IMR-90 (cell line): Measurements from ENCODE around the gene TMEM145. TPM values are rescaled to one million over a fixed set of nuclear protein-coding genes. Genes with fewer than 3 reads are reported as not detected.

Source experiments
- ATAC-seq: fragments of 200-7000 bp; cut with Tn5 transposase; 2 replicates; pipeline ENCODE4 v1.9.1; 2020; ENCODE audit warnings: low read depth, mild to moderate bottlenecking, moderate library complexity
- BruUV-seq: library from RNA; stranded (reverse); fragments of 400-500 nt; replicated peaks from 2 replicates; lab custom pipeline; 2021; lab: Mats Ljungman, UMichigan
- CTCF ChIA-PET: fragments of 300-600 bp; formaldehyde crosslinking; extraction: SDS; loops from one replicate; lab custom pipeline; 2021; ENCODE audit warnings: antibody characterized with exemption; lab: Yijun Ruan, JAX
- POLR2A ChIA-PET: fragments of 300-600 bp; sonication (Branson Sonifier 250); formaldehyde crosslinking; loops from one replicate; lab custom pipeline; 2022; ENCODE audit warnings: antibody characterized with exemption; ENCODE audit not compliant: unreplicated experiment; lab: Charles Lee
- DNase-seq: peaks from one replicate; pipeline ENCODE4 v3.0.0; 2013
- H2AFZ ChIP-seq: replicated peaks from 2 replicates; pipeline ENCODE3; 2013; ENCODE audit warnings: low read length, mild to moderate bottlenecking; ENCODE audit not compliant: poor library complexity
- H2AK5ac ChIP-seq: 2 replicates; pipeline ENCODE4 v1.6.1; 2013; ENCODE audit warnings: low read depth, low read length, inconsistent platforms
- H2AK9ac ChIP-seq: replicated peaks from 2 replicates; pipeline ENCODE3; 2013; ENCODE audit warnings: mild to moderate bottlenecking, low read depth, low read length, moderate library complexity; ENCODE audit not compliant: poor library complexity
- H2BK120ac ChIP-seq: 2 replicates; pipeline ENCODE4 v1.6.1; 2013; ENCODE audit warnings: low read depth, low read length, inconsistent platforms
- H2BK15ac ChIP-seq: 3 replicates; pipeline ENCODE4 v1.6.1; 2013; ENCODE audit warnings: low read depth, low read length, inconsistent platforms
- H2BK20ac ChIP-seq: 2 replicates; pipeline ENCODE4 v1.6.1; 2013; ENCODE audit warnings: low read depth, mild to moderate bottlenecking, inconsistent platforms, low read length, moderate library complexity
- H2BK5ac ChIP-seq: 2 replicates; pipeline ENCODE4 v1.6.1; 2013; ENCODE audit warnings: mild to moderate bottlenecking, low read depth, low read length, inconsistent platforms; ENCODE audit not compliant: poor library complexity, severe bottlenecking
- H3K14ac ChIP-seq: replicated peaks from 2 replicates; pipeline ENCODE4 v1.6.1; 2013; ENCODE audit warnings: low read depth, low read length, inconsistent platforms
- H3K18ac ChIP-seq: 2 replicates; pipeline ENCODE4 v1.6.1; 2013; ENCODE audit warnings: low read depth, low read length, control low read depth
- H3K23ac ChIP-seq: 2 replicates; pipeline ENCODE4 v1.6.1; 2013; ENCODE audit warnings: low read depth, low read length, inconsistent platforms
- H3K27ac ChIP-seq: 2 replicates; pipeline ENCODE4 v1.5.1; 2013; ENCODE audit warnings: mild to moderate bottlenecking, control low read depth, low read length; ENCODE audit not compliant: insufficient read depth
- H3K27me3 ChIP-seq: 2 replicates; pipeline ENCODE4 v1.6.1; 2013; ENCODE audit warnings: low read length; ENCODE audit not compliant: control insufficient read depth, insufficient read depth
- H3K36me3 ChIP-seq: 2 replicates; pipeline ENCODE4 v1.6.1; 2013; ENCODE audit warnings: low read length, mixed read lengths; ENCODE audit not compliant: control insufficient read depth, insufficient read depth
- H3K4ac ChIP-seq: 2 replicates; pipeline ENCODE4 v1.6.1; 2013; ENCODE audit warnings: low read depth, low read length, inconsistent platforms
- H3K4me1 ChIP-seq: 2 replicates; pipeline ENCODE4 v1.6.1; 2013; ENCODE audit warnings: low read length, mixed read lengths; ENCODE audit not compliant: control insufficient read depth, insufficient read depth
- H3K4me2 ChIP-seq: 2 replicates; pipeline ENCODE4 v1.6.1; 2013; ENCODE audit warnings: low read depth, mild to moderate bottlenecking, control low read depth, low read length, moderate library complexity
- H3K4me3 ChIP-seq: 2 replicates; pipeline ENCODE4 v1.5.1; 2013; ENCODE audit warnings: low read depth, mild to moderate bottlenecking, control low read depth, low read length, moderate library complexity; ENCODE audit not compliant: insufficient read depth
- H3K56ac ChIP-seq: 2 replicates; pipeline ENCODE4 v1.6.1; 2013; ENCODE audit warnings: low read length, inconsistent platforms; ENCODE audit not compliant: insufficient read depth; ENCODE audit errors: extremely low read depth
- H3K79me1 ChIP-seq, 2 experiments: 2 replicates each; pipeline ENCODE4 v1.6.1; 2013; ENCODE audit warnings: low read length in 2 of 2, inconsistent platforms in 1 of 2, low read depth in 1 of 2
- H3K9ac ChIP-seq: 2 replicates; pipeline ENCODE4 v1.6.1; 2013; ENCODE audit warnings: low read depth, low read length, control low read depth
- H3K9me1 ChIP-seq: 2 replicates; pipeline ENCODE4 v1.6.1; 2013; ENCODE audit warnings: low read length, inconsistent platforms; ENCODE audit not compliant: insufficient read depth
- H3K9me3 ChIP-seq: 2 replicates; pipeline ENCODE4 v1.6.1; 2013; ENCODE audit warnings: low read length; ENCODE audit not compliant: control insufficient read depth, insufficient read depth
- H4K20me1 ChIP-seq: 2 replicates; pipeline ENCODE4 v1.6.1; 2013; ENCODE audit warnings: low read length, inconsistent platforms; ENCODE audit not compliant: insufficient read depth
- H4K5ac ChIP-seq: 2 replicates; pipeline ENCODE4 v1.6.1; 2013; ENCODE audit warnings: mild to moderate bottlenecking, low read depth, low read length, control low read depth
- H4K8ac ChIP-seq, 2 experiments: 2 replicates each; pipeline ENCODE4 v1.6.1; 2013; ENCODE audit warnings: low read depth in 2 of 2, low read length in 2 of 2, control low read depth in 1 of 2, inconsistent platforms in 1 of 2
- H4K91ac ChIP-seq: 2 replicates; pipeline ENCODE4 v1.6.1; 2013; ENCODE audit warnings: low read depth, low read length, inconsistent platforms; ENCODE audit not compliant: insufficient read depth
- CEBPB ChIP-seq: IDR thresholded peaks from 2 replicates; pipeline ENCODE4 v1.6.1; 2012; ENCODE audit warnings: low read depth, low read length, improper control_type of control experiment
- CTCF ChIP-seq: conservative IDR thresholded peaks from 2 replicates; pipeline ENCODE4 v1.5.1; 2012; ENCODE audit warnings: mild to moderate bottlenecking, low read depth, low read length, improper control_type of control experiment
- ELK1 ChIP-seq: fragments of 150-350 bp; IDR thresholded peaks from 2 replicates; pipeline ENCODE4 v1.6.1; 2016; ENCODE audit warnings: low read depth, mild to moderate bottlenecking, low read length, moderate library complexity, borderline replicate concordance
- MAFK ChIP-seq: IDR thresholded peaks from 2 replicates; pipeline ENCODE4 v1.6.1; 2012; ENCODE audit warnings: low read depth, low read length, improper control_type of control experiment
- MAZ ChIP-seq: IDR thresholded peaks from 2 replicates; pipeline ENCODE4 v1.6.1; 2012; ENCODE audit warnings: low read depth, mild to moderate bottlenecking, low read length, improper control_type of control experiment, moderate library complexity, borderline replicate concordance
- RAD21 ChIP-seq: IDR thresholded peaks from 2 replicates; pipeline ENCODE4 v1.6.1; 2012; ENCODE audit warnings: low read length, improper control_type of control experiment
- RFX5 ChIP-seq: IDR thresholded peaks from 2 replicates; pipeline ENCODE4 v1.8.0; 2012; ENCODE audit warnings: low read depth, mild to moderate bottlenecking, low read length, moderate library complexity
- WGBS, 2 experiments: methylation state at CpG; one replicate each; pipeline versions ENCODE4 v1.1.5 to v1.1.7; 2013; ENCODE audit warnings: missing lambda C conversion rate in 2 of 2; ENCODE audit not compliant: insufficient read length in 1 of 2; ENCODE audit errors: extremely low coverage in 2 of 2; 5-methylcytosine and 5-hydroxymethylcytosine counted together
- dilution Hi-C: fragments of 300-500 bp; cut with HindIII; formaldehyde crosslinking; loops from one replicate; pipeline ENCODE4 v1.14.3; 2018; ENCODE audit warnings: low sequenced_read_pairs; ENCODE audit not compliant: unreplicated experiment
- in situ Hi-C: fragments of 300-500 bp; cut with MboI; formaldehyde crosslinking; loops from 3 replicates; pipeline ENCODE4 v1.14.3; 2019; ENCODE audit warnings: low sequenced_read_pairs, inconsistent platforms, mixed read lengths
- intact Hi-C: fragments of 100-400 bp; cut with micrococcal nuclease; formaldehyde crosslinking; loops from 2 replicates; pipeline ENCODE4 v1.10.0; 2022
- polyA plus RNA-seq, 3 experiments: library from polyadenylated mRNA; depleted of rRNA; stranded (reverse); fragments of >200 nt; gene quantifications; 2 replicates each; pipeline ENCODE4 v1.2.3, GENCODE V29; 2012; ENCODE audit warnings: low replicate concordance in 1 of 3
- total RNA-seq: library from RNA; depleted of rRNA; stranded (reverse); fragments of >200 nt; gene quantifications from 2 replicates; pipeline ENCODE4 v1.2.3, GENCODE V29; 2012

The TMEM145 gene
- total and polyA plus RNA-seq, 2 of the 4 experiments (the other 2 are of a cell fraction), result under 0.01 to 0.41 TPM

GRCh38 chr19:42356686-42357085, 43.6 kb downstream of the TMEM145 start:
- DNase-seq (no peak), ATAC-seq (no peak)
- H2BK120ac ChIP-seq, result no peak overlapping the region
- 94% methylated on average over 7 of the region's 15 CpGs; no CpG with 5 or more reads in 1 of the 2 experiments for WGBS, 2 experiments
- no peak overlapping the region for H2BK15ac ChIP-seq
- H2BK20ac ChIP-seq, result no peak overlapping the region
- no peak overlapping the region for H2AK9ac ChIP-seq
- H3K23ac ChIP-seq, result no peak overlapping the region
- H3K27me3 ChIP-seq, result no peaks in the 10 kb centered on the region
- no peak overlapping the region for H4K91ac ChIP-seq
- no peaks in the 10 kb centered on the region for H4K20me1 ChIP-seq
- TF ChIP-seq ELK1, result no peak
- TF ChIP-seq CEBPB, result no peak
- no peak for TF ChIP-seq MAZ
- no peak for TF ChIP-seq MAFK
- TF ChIP-seq RAD21, result no peak
- TF ChIP-seq RFX5, result no peak
- TF ChIP-seq CTCF, result no peak
- ChIA-PET CTCF (no interaction called here), POLR2A (no interaction called here)
- H3K9me3 ChIP-seq, result no peaks in the 10 kb centered on the region
- intact Hi-C loops (no loop called here), in situ Hi-C loops (no loop called here), dilution Hi-C loops (no loop called here)
- BruUV-seq, result no TSS peak
- H3K36me3 ChIP-seq, result peaks cover 38% of the 10 kb centered on the region
- H3K14ac ChIP-seq, result no peak overlapping the region
- H3K4ac ChIP-seq, result no peak overlapping the region
- no peak overlapping the region for H3K9ac ChIP-seq
- H2AK5ac ChIP-seq, result no peak overlapping the region
- no peak overlapping the region for H3K4me2 ChIP-seq
- no peak overlapping the region for H3K56ac ChIP-seq
- no peak overlapping the region for H2BK5ac ChIP-seq
- H3K79me1 ChIP-seq, result no peaks in the 10 kb centered on the region
- no peaks in the 10 kb centered on the region for H3K4me1 ChIP-seq
- no peak overlapping the region for H3K27ac ChIP-seq
- H3K18ac ChIP-seq, result no peak overlapping the region
- H4K5ac ChIP-seq, result no peak overlapping the region
- H4K8ac ChIP-seq, result no peak overlapping the region
- 0 out of 2 replicates have a peak, but pooled peaks cover 4% of the 10 kb centered on the region for H3K9me1 ChIP-seq
- H2AFZ ChIP-seq, result no peak overlapping the region
- no peak overlapping the region for H3K4me3 ChIP-seq
